ENCODE results near the gene CNIH4.
"Not testable (repeated sequence)": the region's sequence is repeated elsewhere in the genome, so short reads cannot be mapped to it uniquely, and the experiment has no call there.

Gene CNIH4

GRCh38 chr1:224356685-224357625 lies at the start of gene CNIH4:
CNIH4 (plus strand) TSS chr1:224356879; CDS start chr1:224356925, 46 bp downstream.
- DNase-seq = peak; percentile 30 to 96 (median 86)

GRCh38 chr1:224308064-224308463 lies 48.6 kb upstream of the CNIH4 start:
- DNase-seq = no peak

GRCh38 chr1:224311503-224311902 lies 45.2 kb upstream of the CNIH4 start:
- not testable (repeated sequence) for DNase-seq

GRCh38 chr1:224312025-224312424 lies 44.7 kb upstream of the CNIH4 start:
- DNase-seq = no peak

- DNase-seq = no peak
Measured at GRCh38 chr1:224317383-224318045, 39.2 kb upstream of the CNIH4 start.

GRCh38 chr1:224321706-224322105 lies 35.0 kb upstream of the CNIH4 start:
- DNase-seq = no peak

- DNase-seq = no peak
Measured at GRCh38 chr1:224325959-224326358, 30.7 kb upstream of the CNIH4 start.

- DNase-seq = no peak
Measured at GRCh38 chr1:224328644-224329043, 28.0 kb upstream of the CNIH4 start.

- no peak for DNase-seq
Measured at GRCh38 chr1:224329484-224329841, 27.2 kb upstream of the CNIH4 start.

- DNase-seq = peak; percentile 41 to 96 (median 80)
Measured at GRCh38 chr1:224329842-224330753, 26.6 kb upstream of the CNIH4 start, which contains the start of gene NVL. NVL (minus strand) TSS chr1:224330172; CDS start chr1:224330127, 45 bp downstream.

- DNase-seq = no peak
Measured at GRCh38 chr1:224331326-224331725, 25.4 kb upstream of the CNIH4 start.

GRCh38 chr1:224331824-224332223 lies 24.9 kb upstream of the CNIH4 start:
- DNase-seq = no peak

GRCh38 chr1:224333309-224333926 lies 23.3 kb upstream of the CNIH4 start:
- peak in 2 of 58 donors; percentile 34 to 49 for DNase-seq

GRCh38 chr1:224333939-224334786 lies 22.5 kb upstream of the CNIH4 start:
- DNase-seq = no peak

- DNase-seq = no peak
Measured at GRCh38 chr1:224338150-224338838, 18.4 kb upstream of the CNIH4 start.

GRCh38 chr1:224339442-224340033 lies 17.1 kb upstream of the CNIH4 start:
- no peak for DNase-seq

- not testable (repeated sequence) for DNase-seq
Measured at GRCh38 chr1:224340453-224341384, 16.0 kb upstream of the CNIH4 start.

- no peak for DNase-seq
Measured at GRCh38 chr1:224343679-224344078, 13.0 kb upstream of the CNIH4 start.
